ENCODE results near the gene ZNF226.
A peak's percentile ranks its signal among the peaks of the same experiment; 100 is the strongest.
"Not testable (repeated sequence)": the region's sequence is repeated elsewhere in the genome, so short reads cannot be mapped to it uniquely, and the experiment has no call there.

The ZNF226 gene

DNA sequence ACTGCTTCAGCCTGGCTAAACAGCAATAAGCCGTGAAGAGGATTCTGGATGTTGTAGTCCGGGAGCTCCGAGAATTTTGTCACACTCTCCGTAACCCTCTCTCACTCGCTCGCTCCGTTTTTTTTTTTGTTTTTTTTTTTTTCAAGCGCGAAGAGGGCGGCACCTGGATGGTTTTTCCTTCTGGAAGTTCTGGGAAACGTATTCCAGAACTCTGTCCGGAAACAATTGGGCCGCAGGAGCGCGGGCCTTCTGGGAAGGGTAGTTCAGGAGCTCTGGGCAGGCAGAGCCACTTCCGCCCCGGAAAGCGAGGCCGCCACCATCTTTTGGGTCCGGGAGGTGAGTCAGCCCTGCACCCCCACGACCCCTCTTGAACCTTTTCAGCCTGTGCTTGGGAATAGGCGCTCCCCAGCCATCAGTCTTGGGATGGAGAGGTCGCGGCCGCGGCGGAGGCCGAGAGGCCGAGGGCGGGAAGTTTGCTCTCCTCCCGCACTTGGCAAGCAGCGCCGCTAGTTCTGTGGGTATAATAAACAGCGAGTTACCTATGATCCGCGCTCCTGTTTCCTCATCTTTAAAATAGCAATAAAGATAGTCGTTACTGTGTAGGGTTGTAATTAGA, 47.5 kb downstream of the ZNF226 start, which contains the start of gene ZNF227:
Gene ZNF227 (plus strand): TSS at position 283 of the 616 bp plus-strand sequence. CDS start 5,261 bp downstream, outside the sequence.
- DNase-seq (ENCODE audit: low read depth in 3 of 3), result peak; percentile 59 to 72 (median 60)

DNA sequence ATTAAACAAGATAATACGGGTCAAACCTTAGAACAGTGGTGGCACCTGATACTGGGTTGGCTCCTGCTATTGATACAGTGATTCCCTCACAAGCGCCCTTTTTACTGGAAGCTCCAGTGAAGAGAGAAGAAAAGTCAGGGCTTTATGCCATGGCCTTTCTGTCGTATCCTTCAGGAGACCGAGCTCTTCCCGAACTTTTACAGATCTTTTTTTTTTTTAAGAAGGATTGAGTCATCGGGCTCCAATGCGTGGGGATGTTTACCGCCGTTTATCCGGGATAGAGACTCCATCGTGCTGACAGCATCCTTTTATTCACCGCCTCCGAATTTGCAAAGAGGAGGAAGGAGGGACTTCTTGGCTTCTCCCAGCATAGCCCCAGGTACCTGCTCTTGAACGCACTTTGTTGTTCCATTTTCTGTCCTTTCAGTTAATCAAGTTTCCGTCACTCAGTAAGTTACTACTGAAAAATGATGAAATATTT, 48.0 kb downstream of the ZNF226 start:
- no peak for DNase-seq (ENCODE audit: low read depth in 3 of 3)

DNA sequence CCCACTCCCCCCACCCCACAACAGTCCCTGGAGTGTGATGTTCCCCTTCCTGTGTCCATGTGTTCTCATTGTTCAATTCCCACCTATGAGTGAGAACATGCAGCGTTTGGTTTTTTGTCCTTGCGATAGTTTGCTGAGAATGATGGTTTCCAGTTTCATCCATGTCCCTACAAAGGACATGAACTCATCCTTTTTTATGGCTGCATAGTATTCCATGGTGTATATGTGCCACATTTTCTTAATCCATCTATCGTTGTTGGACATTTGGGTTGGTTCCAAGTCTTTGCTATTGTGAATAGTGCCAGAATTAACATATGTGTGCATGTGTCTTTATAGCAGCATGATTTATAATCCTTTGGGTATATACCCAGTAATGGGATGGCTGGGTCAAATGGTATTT, 55.0 kb downstream of the ZNF226 start:
- DNase-seq (ENCODE audit: low read depth in 3 of 3), result not testable (repeated sequence)

DNA sequence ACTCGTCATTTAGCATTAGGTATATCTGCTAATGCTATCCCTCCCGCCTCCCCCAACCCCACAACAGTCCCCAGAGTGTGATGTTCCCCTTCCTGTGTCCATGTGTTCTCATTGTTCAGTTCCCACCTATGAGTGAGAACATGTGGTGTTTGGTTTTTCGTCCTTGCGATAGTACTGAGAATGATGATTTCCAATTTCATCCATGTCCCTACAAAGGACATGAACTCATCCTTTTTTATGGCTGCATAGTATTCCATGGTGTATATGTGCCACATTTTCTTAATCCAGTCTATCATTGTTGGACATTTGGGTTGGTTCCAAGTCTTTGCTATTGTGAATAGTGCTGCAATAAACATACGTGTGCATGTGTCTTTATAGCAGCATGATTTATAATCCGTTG, 55.9 kb downstream of the ZNF226 start:
- DNase-seq (ENCODE audit: low read depth in 3 of 3), result not testable (repeated sequence)

DNA sequence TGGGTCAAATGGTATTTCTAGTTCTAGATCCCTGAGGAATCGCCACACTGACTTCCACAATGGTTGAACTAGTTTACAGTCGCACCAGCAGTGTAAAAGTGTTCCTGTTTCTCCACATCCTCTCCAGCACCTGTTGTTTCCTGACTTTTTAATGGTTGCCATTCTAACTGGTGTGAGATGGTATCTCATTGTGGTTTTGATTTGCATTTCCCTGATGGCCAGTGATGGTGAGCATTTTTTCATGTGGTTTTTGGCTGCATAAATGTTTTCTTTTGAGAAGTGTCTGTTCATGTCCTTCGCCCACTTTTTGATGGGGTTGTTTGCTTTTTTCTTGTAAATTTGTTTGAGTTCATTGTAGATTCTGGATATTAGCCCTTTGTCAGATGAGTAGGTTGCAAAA, 56.4 kb downstream of the ZNF226 start:
- not testable (repeated sequence) for DNase-seq (ENCODE audit: low read depth in 3 of 3)
